GM12891 (cell line): ENCODE measurements around the gene VGLL4.

Source experiments
- PAX5 ChIP-seq: IDR thresholded peaks from 2 replicates; pipeline ENCODE4 v1.6.1; 2011; ENCODE audit warnings: low read length, moderate library complexity, mild to moderate bottlenecking; ENCODE audit not compliant: insufficient read depth, severe bottlenecking
- POLR2A ChIP-seq: IDR thresholded peaks from 2 replicates; pipeline ENCODE4 v1.6.1; 2011; ENCODE audit warnings: low read depth, low read length, control low read depth
- POLR2AphosphoS5 ChIP-seq: IDR thresholded peaks from 2 replicates; pipeline ENCODE4 v1.6.1; 2011; ENCODE audit warnings: low read depth, low read length, control low read depth
- POU2F2 ChIP-seq: IDR thresholded peaks from 2 replicates; pipeline ENCODE4 v1.6.1; 2011; ENCODE audit warnings: low read depth, mild to moderate bottlenecking, control low read depth, low read length, moderate library complexity
- TAF1 ChIP-seq: IDR thresholded peaks from 2 replicates; pipeline ENCODE4 v1.6.1; 2011; ENCODE audit warnings: low read depth, low read length, control low read depth

DNA sequence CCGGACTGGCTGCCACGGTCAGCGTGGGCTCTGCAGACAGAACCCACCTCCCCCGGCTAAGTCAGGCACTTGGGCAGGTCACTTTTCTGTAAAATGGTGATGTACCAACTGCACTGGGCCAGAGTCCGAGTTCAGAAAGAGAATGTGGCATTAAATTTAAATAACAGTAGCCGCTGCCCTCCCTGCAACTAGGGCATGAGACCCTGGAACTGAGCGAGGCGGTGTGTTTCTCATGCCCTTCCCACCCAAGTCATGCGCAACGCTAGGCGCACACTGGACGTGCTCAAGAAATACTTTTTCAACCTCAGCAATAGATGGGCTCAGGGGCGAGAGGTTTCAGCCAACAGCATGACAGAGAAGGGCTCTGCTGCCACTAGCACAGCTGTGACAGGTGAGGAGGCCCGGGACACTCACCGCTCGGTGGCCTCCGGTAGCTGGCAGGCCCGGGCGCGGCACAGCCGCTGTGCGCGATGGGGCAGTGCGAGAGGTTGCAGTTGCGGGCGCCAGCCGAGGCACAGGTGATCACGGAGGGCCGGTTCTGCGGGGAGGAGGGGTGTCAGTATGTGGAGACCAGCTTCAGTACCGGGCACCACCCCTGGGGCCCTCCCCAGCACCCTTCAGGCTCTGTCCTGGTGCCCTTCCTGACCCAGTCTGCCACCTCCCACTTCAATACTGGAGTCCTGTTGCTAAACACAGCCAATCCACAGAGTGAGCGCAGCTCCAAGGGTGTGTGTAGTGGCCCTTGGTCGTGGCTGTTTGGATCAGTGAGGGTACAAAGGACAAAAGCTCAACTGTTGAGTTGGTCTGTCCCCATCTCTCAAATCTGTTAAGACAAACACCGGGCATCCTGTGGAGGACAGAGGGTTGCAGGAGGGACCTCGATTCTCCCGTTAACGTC, 84.5 kb downstream of the VGLL4 start:
- TF ChIP-seq POLR2AphosphoS5, result no peak
- no peak for TF ChIP-seq POLR2A
- no peak for TF ChIP-seq TAF1
- TF ChIP-seq PAX5, result no peak
- TF ChIP-seq POU2F2, result no peak
